SK-N-SH (cell line): ENCODE results near the gene HPRT1.

Experiments used
- CTCF ChIP-seq: fragments of 200-600 bp; sonication (generic); IDR thresholded peaks from 2 replicates; pipeline ENCODE4 v1.6.1; 2017; ENCODE audit warnings: antibody characterized with exemption, mild to moderate bottlenecking, moderate library complexity
- POLR2AphosphoS5 ChIP-seq: IDR thresholded peaks from 2 replicates; pipeline ENCODE4 v1.6.1; 2012; ENCODE audit warnings: low read depth, low read length

GRCh38 chrX:134419784-134420183 is 40.2 kb upstream of the HPRT1 start:
- TF ChIP-seq POLR2AphosphoS5 (no peak), CTCF (no peak)
